T-cell (primary cell): ENCODE data around the gene ACOT13. TPM values are rescaled to one million over a fixed set of nuclear protein-coding genes. Genes with fewer than 3 reads are reported as not detected.
"Not testable (repeated sequence)": the region's sequence is repeated elsewhere in the genome, so short reads cannot be mapped to it uniquely, and the experiment has no call there.

Experiments
- ATAC-seq, 4 experiments: fragments of 200-7000 bp in 3 of 4; fragments of 150-1000 bp in 1 of 4; cut with Tn5 transposase; replicated peaks in 1 of 4; 1 replicate in 3 of 4; 2 replicates in 1 of 4; pipeline ENCODE4 v1.10.0; 2021; ENCODE audit warnings: moderate library complexity in 3 of 4, mild to moderate bottlenecking in 2 of 4, moderate number of reproducible peaks in 1 of 4
- CTCF ChIA-PET, 2 donors: fragments of 300-600 bp; sonication (Branson Sonifier 250); formaldehyde crosslinking; loops; one replicate each; lab custom pipeline; 2022; ENCODE audit warnings: antibody characterized with exemption in 2 of 2; lab: Charles Lee
- POLR2A ChIA-PET, 2 donors: fragments of 300-600 bp; sonication (Branson Sonifier 250); formaldehyde crosslinking; loops; one replicate each; lab custom pipeline; 2022; ENCODE audit warnings: antibody characterized with exemption in 2 of 2; lab: Charles Lee
- DNase-seq, 35 experiments: peaks; one replicate each; pipeline versions ENCODE4 v3.0.0 to v3.0.0-alpha.2; 2013 to 2023
- H3K27ac ChIP-seq: one replicate; pipeline ENCODE4 v1.5.1; 2013; ENCODE audit warnings: low read length
- H3K27me3 ChIP-seq, 2 experiments: replicated peaks in 1 of 2; 1 replicate in 1 of 2; 2 replicates in 1 of 2; pipeline versions ENCODE4 v1.6.1 to v1.7.0; 2013; ENCODE audit warnings: low read length in 1 of 2, mixed read lengths in 1 of 2; ENCODE audit not compliant: control insufficient read depth in 2 of 2, insufficient read depth in 2 of 2; ENCODE audit errors: extremely low read depth in 1 of 2
- H3K36me3 ChIP-seq, 2 donors: 1 replicate in 1 of 2; 2 replicates in 1 of 2; pipeline versions ENCODE4 v1.6.1 to v1.7.0; 2013; ENCODE audit warnings: low read length in 1 of 2; ENCODE audit not compliant: control insufficient read depth in 2 of 2, insufficient read depth in 1 of 2; ENCODE audit errors: extremely low read depth in 1 of 2
- H3K4me1 ChIP-seq, 2 experiments: 1 replicate in 1 of 2; 2 replicates in 1 of 2; pipeline versions ENCODE4 v1.6.1 to v1.7.0; 2013; ENCODE audit warnings: low read length in 2 of 2, mixed read lengths in 1 of 2; ENCODE audit not compliant: insufficient read depth in 2 of 2, control insufficient read depth in 1 of 2; ENCODE audit errors: extremely low read depth in 1 of 2
- H3K4me3 ChIP-seq, 2 donors: 1 replicate in 1 of 2; 2 replicates in 1 of 2; pipeline versions ENCODE4 v1.5.1 to v1.7.0; 2013; ENCODE audit warnings: mild to moderate bottlenecking in 2 of 2, low read length in 1 of 2, moderate library complexity in 1 of 2; ENCODE audit not compliant: control insufficient read depth in 1 of 2; ENCODE audit errors: extremely low read depth in 1 of 2
- H3K9me3 ChIP-seq: 2 replicates; pipeline ENCODE4 v1.7.0; 2013
- H3K27ac Mint-ChIP-seq, 2 donors: one replicate each; pipeline ENCODE4 v1.8.0; 2020 to 2021; ENCODE audit warnings: mild to moderate bottlenecking in 2 of 2, mixed read lengths in 2 of 2
- H3K27me3 Mint-ChIP-seq, 2 donors: one replicate each; pipeline ENCODE4 v1.8.0; 2021 to 2022; ENCODE audit warnings: mixed read lengths in 2 of 2
- H3K36me3 Mint-ChIP-seq: one replicate; pipeline ENCODE4 v1.8.0; 2021; ENCODE audit warnings: mixed read lengths
- H3K4me1 Mint-ChIP-seq, 3 donors: one replicate each; pipeline ENCODE4 v1.8.0; 2020 to 2022; ENCODE audit warnings: mixed read lengths in 3 of 3, mild to moderate bottlenecking in 1 of 3
- H3K4me3 Mint-ChIP-seq, 3 donors: one replicate each; pipeline ENCODE4 v1.8.0; 2020 to 2022; ENCODE audit warnings: mild to moderate bottlenecking in 3 of 3, mixed read lengths in 3 of 3, moderate library complexity in 3 of 3
- H3K9me3 Mint-ChIP-seq, 3 donors: one replicate each; pipeline ENCODE4 v1.8.0; 2020 to 2022; ENCODE audit warnings: mixed read lengths in 3 of 3
- WGBS: methylation state at CpG from one replicate; pipeline ENCODE4 v1.1.5; 2013; ENCODE audit warnings: missing lambda C conversion rate; ENCODE audit not compliant: insufficient coverage; 5-methylcytosine and 5-hydroxymethylcytosine counted together
- total RNA-seq, 35 experiments: library from RNA in 6 of 35; stranded (reverse) in 6 of 35; fragments of 120-200 nt in 1 of 35; gene quantifications; one replicate each; pipeline versions ENCODE4 v1.2.1 to v1.2.4 and lab custom pipeline; 2013 to 2026

ACOT13 gene
- total RNA-seq, 5 donors from 2014 or later (not counting 1 experiment from before 2014, with no cell fraction given) = 4.2 to 10.9 (median 9.5) TPM

DNA sequence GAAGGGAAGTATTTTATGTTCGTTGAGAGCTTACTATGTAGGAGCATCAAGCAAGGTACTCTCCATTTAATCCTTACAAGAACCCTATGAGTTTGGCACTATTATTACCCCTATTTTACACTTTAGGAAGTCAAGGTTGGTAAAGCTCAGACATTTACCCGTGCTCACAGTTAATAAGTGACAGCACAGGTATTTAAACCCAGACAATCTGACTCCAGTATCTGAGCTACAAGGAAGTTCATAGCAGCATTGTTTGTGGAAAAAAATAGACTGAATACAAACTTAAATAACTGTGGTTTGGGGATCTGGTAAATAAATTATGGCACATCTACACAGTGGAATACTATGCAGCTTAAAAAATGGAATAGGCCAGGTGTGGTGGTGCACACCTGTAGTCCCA is 86.7 kb downstream of the ACOT13 start:
- no peaks in the 10 kb centered on the region for H3K9me3 ChIP-seq
- no peaks in the 10 kb centered on the region for H3K9me3 Mint-ChIP-seq
- H3K36me3 ChIP-seq = no peaks in the 10 kb centered on the region
- H3K36me3 Mint-ChIP-seq = no peaks in the 10 kb centered on the region
- H3K4me3 ChIP-seq = no peak overlapping the region
- H3K27me3 ChIP-seq = no peaks in the 10 kb centered on the region
- CTCF ChIA-PET = no interaction called here
- no peaks in the 10 kb centered on the region for H3K4me1 ChIP-seq
- no peak overlapping the region for H3K27ac Mint-ChIP-seq
- H3K27ac ChIP-seq = no peak overlapping the region
- no peaks in the 10 kb centered on the region for H3K4me1 Mint-ChIP-seq
- no peak overlapping the region for H3K4me3 Mint-ChIP-seq
- ATAC-seq = no peak
- POLR2A ChIA-PET = interaction anchor here in 1 of 2 donors (0.6 to 0.9 kb wide), 2 partner anchors 20 to 411 kb away, joined by 3 to 4 read pairs; no protein-coding TSS in a partner anchor
- no CpG with 5 or more reads among the region's 2 CpGs for WGBS
- no peak for DNase-seq
- peaks cover 0 to 5% of the 10 kb centered on the region in 2 donors for H3K27me3 Mint-ChIP-seq

DNA sequence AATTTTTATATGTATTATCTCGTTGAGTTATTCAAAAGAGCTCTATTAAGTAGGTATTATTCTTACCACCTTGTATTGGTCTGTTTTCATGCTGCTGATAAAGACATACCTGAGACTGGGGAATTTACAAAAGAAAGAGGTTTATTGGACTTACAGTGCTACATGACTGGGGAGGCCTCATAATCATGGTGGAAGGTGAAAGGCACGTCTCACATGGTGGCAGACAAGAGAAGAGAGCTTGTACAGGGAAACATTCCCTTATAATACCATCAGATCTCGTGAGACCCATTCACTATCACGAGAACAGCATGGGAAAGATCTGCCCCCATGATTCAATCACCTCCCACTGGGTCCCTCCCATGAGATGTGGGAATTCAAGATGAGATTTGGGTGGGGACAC is 87.5 kb downstream of the ACOT13 start:
- no CpG with 5 or more reads among the region's 4 CpGs for WGBS
- H3K27ac ChIP-seq, DNase-seq, H3K4me1 ChIP-seq, H3K9me3 ChIP-seq, H3K4me3 ChIP-seq, H3K36me3 ChIP-seq, H3K27ac Mint-ChIP-seq, H3K4me1 Mint-ChIP-seq, ATAC-seq, H3K27me3 Mint-ChIP-seq, H3K27me3 ChIP-seq, H3K9me3 Mint-ChIP-seq, H3K4me3 Mint-ChIP-seq, H3K36me3 Mint-ChIP-seq: not testable (repeated sequence)
- CTCF ChIA-PET = interaction anchor here in 1 of 2 donors (0.7 kb wide), 1 partner anchor 325 kb away, joined by 3 read pairs; no protein-coding TSS in a partner anchor
- POLR2A ChIA-PET = interaction anchor here (0.5 to 0.7 kb wide), 3 partner anchors 11 to 107 kb away, joined by 3 to 6 read pairs (median 5); no protein-coding TSS in a partner anchor

Other genes starting within 250 kb of the ACOT13 start
- 1 to 10 TPM in 3 of 5 donors, under 1 TPM in 2; 0.50 to 1.5 (median 1.4) TPM for gene GPLD1, start 177.5 kb upstream of the ACOT13 start, total RNA-seq
- 10 to 100 TPM in 4 of 5 donors, 1 to 10 TPM in 1; 4.8 to 15.2 (median 11.7) TPM for gene ALDH5A1, start 172.1 kb upstream of the ACOT13 start, total RNA-seq
- gene KIAA0319, start 20.9 kb upstream of the ACOT13 start, total RNA-seq = under 1 TPM in 3 of 5 donors, not detected in 2; 0.03 to 0.07 (median 0.03) TPM
- gene TDP2, start 178 bp upstream of the ACOT13 start, total RNA-seq = 10 to 100 TPM; 45.7 to 56.5 (median 50.8) TPM
- gene C6orf62, start 52.1 kb downstream of the ACOT13 start, total RNA-seq = 100 to 1,000 TPM; 114 to 146 (median 135) TPM
- 10 to 100 TPM in 2 of 5 donors, 1 to 10 TPM in 3; 5.7 to 12.3 (median 6.1) TPM for gene GMNN, start 107.9 kb downstream of the ACOT13 start, total RNA-seq
- gene ARMH2, start 131.8 kb downstream of the ACOT13 start, total RNA-seq = 1 to 10 TPM; 2.2 to 4.6 (median 3.7) TPM